ENCODE data around the gene FBN1.

FBN1 gene

DNA sequence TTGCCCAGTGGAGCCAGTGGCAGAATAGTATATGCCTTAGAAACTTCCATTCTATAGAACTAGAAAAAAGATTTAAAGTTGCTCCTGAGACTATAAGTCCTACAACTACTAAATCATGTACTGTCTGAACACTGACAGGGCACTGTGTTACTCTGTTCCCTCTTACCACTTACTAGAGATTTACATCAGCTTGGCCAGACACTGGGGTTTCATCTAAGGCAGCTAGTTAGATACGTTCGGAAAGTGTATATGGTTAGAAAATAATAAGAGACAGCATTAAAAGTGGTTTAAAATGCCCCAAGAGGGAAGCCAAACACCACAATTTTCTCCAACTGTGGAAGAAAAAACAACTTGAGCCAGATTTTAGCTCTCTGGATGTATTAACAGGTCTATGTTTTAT, 97.1 kb downstream of the FBN1 start:
- TF ChIP-seq, protein P1, sequence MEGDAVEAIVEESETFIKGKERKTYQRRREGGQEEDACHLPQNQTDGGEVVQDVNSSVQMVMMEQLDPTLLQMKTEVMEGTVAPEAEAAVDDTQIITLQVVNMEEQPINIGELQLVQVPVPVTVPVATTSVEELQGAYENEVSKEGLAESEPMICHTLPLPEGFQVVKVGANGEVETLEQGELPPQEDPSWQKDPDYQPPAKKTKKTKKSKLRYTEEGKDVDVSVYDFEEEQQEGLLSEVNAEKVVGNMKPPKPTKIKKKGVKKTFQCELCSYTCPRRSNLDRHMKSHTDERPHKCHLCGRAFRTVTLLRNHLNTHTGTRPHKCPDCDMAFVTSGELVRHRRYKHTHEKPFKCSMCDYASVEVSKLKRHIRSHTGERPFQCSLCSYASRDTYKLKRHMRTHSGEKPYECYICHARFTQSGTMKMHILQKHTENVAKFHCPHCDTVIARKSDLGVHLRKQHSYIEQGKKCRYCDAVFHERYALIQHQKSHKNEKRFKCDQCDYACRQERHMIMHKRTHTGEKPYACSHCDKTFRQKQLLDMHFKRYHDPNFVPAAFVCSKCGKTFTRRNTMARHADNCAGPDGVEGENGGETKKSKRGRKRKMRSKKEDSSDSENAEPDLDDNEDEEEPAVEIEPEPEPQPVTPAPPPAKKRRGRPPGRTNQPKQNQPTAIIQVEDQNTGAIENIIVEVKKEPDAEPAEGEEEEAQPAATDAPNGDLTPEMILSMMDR (IDR thresholded peaks at IDR 0.05), result no peak

DNA sequence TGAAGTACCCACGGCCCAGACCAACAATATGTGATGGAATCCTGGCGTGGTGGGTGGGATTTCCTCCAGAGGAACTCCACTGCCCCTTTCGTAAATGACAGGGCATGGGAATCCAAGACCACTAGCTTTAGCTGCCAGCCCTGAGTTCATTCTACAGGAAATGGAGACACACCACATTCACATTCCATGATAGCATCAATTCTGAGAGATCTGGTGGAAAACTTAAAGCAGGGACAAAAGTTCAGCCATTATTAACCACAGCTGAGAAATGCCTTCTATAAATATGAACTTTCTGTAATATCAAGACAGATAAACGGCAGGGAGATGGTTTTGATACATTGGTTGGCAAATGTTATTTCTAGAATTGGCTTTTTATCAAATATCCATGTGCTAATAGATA, 98.2 kb downstream of the FBN1 start:
- TF ChIP-seq, protein P1 (IDR thresholded peaks at IDR 0.05), result no peak

GRCh38 chr15:48546296-48546695, 99.2 kb downstream of the FBN1 start:
- TF ChIP-seq, protein P1 (IDR thresholded peaks at IDR 0.05), result no peak

DNA sequence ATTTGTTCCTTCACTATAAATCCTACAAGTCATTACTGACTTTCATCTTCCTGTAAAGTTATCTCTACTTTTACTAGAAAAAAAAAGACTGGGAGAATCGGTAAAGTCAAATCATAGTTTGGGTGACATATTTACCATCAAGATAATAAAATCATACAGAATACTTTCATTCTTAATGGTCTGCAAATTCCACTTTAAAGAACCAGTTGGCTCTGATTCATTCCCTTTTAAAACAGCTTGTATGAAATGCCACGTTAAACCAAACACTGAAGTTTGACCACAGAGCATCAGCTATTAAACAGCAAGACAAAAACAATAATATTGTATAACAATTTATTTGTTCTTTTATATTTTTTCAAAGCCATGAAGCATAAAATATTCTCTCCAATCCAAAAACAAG, 100.7 kb downstream of the FBN1 start:
- TF ChIP-seq, protein P1 (IDR thresholded peaks at IDR 0.05), result no peak

DNA sequence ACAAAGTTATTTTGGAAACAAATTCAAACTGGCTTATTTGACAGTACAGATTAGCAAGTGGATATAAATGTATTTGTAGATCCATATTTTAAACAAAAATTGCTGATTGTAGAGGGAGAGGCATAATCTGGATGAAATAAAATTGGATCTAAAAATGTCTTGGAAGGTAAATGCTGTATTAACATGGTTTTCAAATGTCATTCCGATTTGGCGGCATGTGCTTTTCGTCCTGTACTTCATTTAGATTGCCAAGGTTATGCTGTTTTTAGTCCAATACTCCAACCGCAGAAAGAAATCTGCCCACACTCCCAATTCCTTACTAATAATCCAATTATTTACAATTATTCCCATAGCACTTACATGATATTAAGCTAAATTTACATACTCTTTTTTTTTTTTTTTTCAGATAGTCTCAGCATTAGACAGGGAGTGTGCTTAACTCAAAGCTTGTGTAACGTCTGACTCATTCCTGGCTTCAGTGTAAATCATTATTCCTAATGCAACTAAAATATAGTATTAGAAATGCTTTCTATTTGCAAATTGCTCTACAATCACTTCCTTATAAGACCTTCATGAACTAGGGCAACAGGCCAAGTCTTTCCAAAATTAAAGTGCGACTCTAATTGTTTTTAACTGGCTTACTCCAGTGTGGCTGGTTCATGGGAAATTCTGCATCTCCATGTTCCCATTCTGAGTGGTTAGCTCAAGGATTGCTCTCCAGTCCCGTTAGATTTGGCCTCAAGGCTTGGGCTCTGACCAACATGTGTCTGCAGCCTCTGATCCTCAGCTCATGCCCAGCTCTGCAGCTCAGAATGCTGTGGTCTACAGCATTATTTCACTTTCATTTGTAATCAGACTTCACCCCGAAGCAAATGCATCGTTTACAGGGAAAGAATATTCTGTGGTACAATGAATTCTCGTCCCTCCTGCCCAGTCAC, 103.9 kb downstream of the FBN1 start:
- TF ChIP-seq, protein P1 (IDR thresholded peaks at IDR 0.05), result no peak

- TF ChIP-seq, protein P1 (IDR thresholded peaks at IDR 0.05), result no peak
Observed at GRCh38 chr15:48540756-48541155, 104.8 kb downstream of the FBN1 start.

- TF ChIP-seq, protein P1 (IDR thresholded peaks at IDR 0.05), result no peak
Observed at GRCh38 chr15:48538941-48539340, 106.6 kb downstream of the FBN1 start.

Data from LNCAP (cell line).